ENCODE data around the gene CHDH. TPM values are rescaled to one million over a fixed set of nuclear protein-coding genes. Genes with fewer than 3 reads are reported as not detected.

Gene CHDH
- total and polyA plus RNA-seq, 2 experiments from 2014 or later = 2.3 to 6.6 TPM

DNA sequence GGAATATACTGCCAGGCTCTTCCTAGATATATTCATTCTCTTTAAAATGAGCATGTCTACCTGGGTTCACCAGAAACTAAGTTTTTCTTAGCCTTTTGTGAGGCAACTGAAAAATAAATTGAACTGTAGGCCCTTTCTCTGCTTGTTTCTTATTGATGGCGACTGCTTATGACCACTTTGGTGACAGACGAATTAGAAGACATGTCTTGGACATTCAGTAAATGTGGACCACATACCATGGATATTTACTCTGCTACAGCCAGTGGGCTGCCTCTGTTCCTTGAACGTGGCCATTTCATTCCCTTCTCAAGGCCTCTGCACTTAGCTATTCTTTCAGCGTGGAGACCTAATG lies 46.0 kb upstream of the CHDH start (continued):
- TF ChIP-seq CTCF (conservative IDR thresholded peaks at IDR 0.05; ENCODE audit: low read depth in 2 of 2) (no peak), CREB1 (CRISPR knock-in tag; IDR thresholded peaks at IDR 0.05; ENCODE audit: low read depth) (no peak), STAT1 (IDR thresholded peaks at IDR 0.05; ENCODE audit: unreplicated experiment) (no peak), ZNF114 (CRISPR knock-in tag; IDR thresholded peaks at IDR 0.05) (no peak), EZH2 (IDR thresholded peaks at IDR 0.05; ENCODE audit: low read depth, unreplicated experiment) (no peak), ZNF331 (CRISPR knock-in tag; IDR thresholded peaks at IDR 0.05; ENCODE audit: low read depth) (no peak), NANOG (IDR thresholded peaks at IDR 0.05; ENCODE audit: borderline replicate concordance) (no peak), JUNB (IDR thresholded peaks at IDR 0.05; ENCODE audit: unreplicated experiment) (no peak), ETS1 (IDR thresholded peaks at IDR 0.05) (no peak)

DNA sequence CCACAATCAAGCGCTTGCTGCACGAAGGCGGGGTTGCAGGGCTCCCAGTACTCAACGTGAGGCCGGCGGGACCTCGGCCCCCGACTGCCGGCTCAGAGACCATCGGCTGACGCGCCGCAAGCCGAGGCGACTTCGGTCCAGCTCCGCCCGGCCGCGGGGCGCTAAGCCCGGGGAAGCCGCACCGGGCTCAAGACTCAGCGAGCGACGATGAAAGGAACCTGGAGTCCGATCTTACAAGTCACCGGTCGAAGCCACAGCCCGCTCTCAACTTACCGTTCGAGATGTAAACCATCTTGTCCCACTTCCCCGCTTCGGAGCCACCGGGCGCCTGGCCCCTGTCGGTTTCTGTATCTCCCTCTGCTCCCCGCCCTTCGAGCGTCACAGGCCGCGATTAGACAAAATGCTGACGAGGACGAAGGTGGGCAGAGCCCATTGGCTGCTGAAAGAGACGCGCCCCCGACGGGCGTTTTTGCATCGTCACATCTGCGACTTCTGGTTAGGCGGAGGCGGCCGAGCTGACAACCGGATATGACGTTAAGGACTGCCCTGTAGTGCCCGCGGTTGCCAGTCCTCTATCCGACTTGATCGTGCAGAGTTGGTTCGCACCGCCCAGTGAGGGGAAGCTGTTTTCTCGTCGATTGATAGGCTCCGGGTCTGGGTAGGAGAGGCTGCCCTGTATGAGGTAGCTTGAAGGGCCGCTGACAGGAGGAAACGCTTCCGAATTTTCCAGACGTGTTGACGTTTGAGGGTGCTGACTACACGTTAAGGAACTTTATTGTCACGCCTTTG lies 45.5 kb upstream of the CHDH start, which contains the start of gene SELENOK:
TSS of gene SELENOK (minus strand) at position 363 of the 789 bp plus-strand sequence.
- peaks cover 11% of the 10 kb centered on the region; the same call in 1 of the 2 replicates for H3K4me1 ChIP-seq (ENCODE audit: insufficient read depth)
- H3K36me3 ChIP-seq (ENCODE audit: insufficient read depth) = peaks cover 11% of the 10 kb centered on the region; the same call in 1 of the 2 replicates
- H3K9me2 ChIP-seq (ENCODE audit: insufficient read depth) = no peaks in the 10 kb centered on the region
- peak within 1 kb of the TSS; percentile 68 for H3K27ac ChIP-seq (ENCODE audit: low read depth)
- H3F3A ChIP-seq (replicated peaks; ENCODE audit: low read depth) = peaks cover 8% of the 10 kb centered on the region; the same call in 1 of the 2 replicates
- H3K79me2 ChIP-seq (replicated peaks; ENCODE audit: insufficient read depth) = peaks cover 45% of the 10 kb centered on the region
- H4K20me1 ChIP-seq (replicated peaks; ENCODE audit: insufficient read depth) = peaks cover 23% of the 10 kb centered on the region
- 0 out of 2 replicates have a peak, but pooled peaks cover 4% of the 10 kb centered on the region for H3K27me3 ChIP-seq (ENCODE audit: insufficient read depth)
- DNase-seq (ENCODE audit: low spot score) (peak; percentile 100), ATAC-seq (peak; percentile 99)
- peak within 1 kb of the TSS; percentile 72; the same call in 1 of the 2 replicates for H2AFZ ChIP-seq
- H3K4me1 Mint-ChIP-seq = peaks cover 24% of the 10 kb centered on the region
- peak within 1 kb of the TSS; percentile 99 for H3K27ac Mint-ChIP-seq
- peaks cover 1% of the 10 kb centered on the region for H3K27me3 Mint-ChIP-seq (ENCODE audit: insufficient read depth, low read depth, poor library complexity)
- H3K4me3 ChIP-seq = peak within 1 kb of the TSS; percentile 81
- H3K36me3 Mint-ChIP-seq (ENCODE audit: low read depth) = peaks cover 8% of the 10 kb centered on the region; the same call in 2 of the 3 replicates
- H3K4me3 Mint-ChIP-seq = peak within 1 kb of the TSS; percentile 97
- H3K9me3 Mint-ChIP-seq = no peaks in the 10 kb centered on the region
- H3K4me2 ChIP-seq = peak within 1 kb of the TSS; percentile 88
- no peak for TF ChIP-seq JUNB (IDR thresholded peaks at IDR 0.05; ENCODE audit: unreplicated experiment)
- TF ChIP-seq STAT1 (IDR thresholded peaks at IDR 0.05; ENCODE audit: unreplicated experiment) = no peak
- TF ChIP-seq CREB1 (CRISPR knock-in tag; IDR thresholded peaks at IDR 0.05; ENCODE audit: low read depth) = peak; percentile 97
- no peak for TF ChIP-seq EZH2 (IDR thresholded peaks at IDR 0.05; ENCODE audit: low read depth, unreplicated experiment)
- TF ChIP-seq POLR2AphosphoS5 (IDR thresholded peaks at IDR 0.05; ENCODE audit: low read depth) = peak; percentile 93
- no peak for TF ChIP-seq ZNF331 (CRISPR knock-in tag; IDR thresholded peaks at IDR 0.05; ENCODE audit: low read depth)
- TF ChIP-seq CTCF (conservative IDR thresholded peaks at IDR 0.05; ENCODE audit: low read depth in 2 of 2) = no peak
- no peak for TF ChIP-seq NANOG (IDR thresholded peaks at IDR 0.05; ENCODE audit: borderline replicate concordance)
- TF ChIP-seq, protein P1, sequence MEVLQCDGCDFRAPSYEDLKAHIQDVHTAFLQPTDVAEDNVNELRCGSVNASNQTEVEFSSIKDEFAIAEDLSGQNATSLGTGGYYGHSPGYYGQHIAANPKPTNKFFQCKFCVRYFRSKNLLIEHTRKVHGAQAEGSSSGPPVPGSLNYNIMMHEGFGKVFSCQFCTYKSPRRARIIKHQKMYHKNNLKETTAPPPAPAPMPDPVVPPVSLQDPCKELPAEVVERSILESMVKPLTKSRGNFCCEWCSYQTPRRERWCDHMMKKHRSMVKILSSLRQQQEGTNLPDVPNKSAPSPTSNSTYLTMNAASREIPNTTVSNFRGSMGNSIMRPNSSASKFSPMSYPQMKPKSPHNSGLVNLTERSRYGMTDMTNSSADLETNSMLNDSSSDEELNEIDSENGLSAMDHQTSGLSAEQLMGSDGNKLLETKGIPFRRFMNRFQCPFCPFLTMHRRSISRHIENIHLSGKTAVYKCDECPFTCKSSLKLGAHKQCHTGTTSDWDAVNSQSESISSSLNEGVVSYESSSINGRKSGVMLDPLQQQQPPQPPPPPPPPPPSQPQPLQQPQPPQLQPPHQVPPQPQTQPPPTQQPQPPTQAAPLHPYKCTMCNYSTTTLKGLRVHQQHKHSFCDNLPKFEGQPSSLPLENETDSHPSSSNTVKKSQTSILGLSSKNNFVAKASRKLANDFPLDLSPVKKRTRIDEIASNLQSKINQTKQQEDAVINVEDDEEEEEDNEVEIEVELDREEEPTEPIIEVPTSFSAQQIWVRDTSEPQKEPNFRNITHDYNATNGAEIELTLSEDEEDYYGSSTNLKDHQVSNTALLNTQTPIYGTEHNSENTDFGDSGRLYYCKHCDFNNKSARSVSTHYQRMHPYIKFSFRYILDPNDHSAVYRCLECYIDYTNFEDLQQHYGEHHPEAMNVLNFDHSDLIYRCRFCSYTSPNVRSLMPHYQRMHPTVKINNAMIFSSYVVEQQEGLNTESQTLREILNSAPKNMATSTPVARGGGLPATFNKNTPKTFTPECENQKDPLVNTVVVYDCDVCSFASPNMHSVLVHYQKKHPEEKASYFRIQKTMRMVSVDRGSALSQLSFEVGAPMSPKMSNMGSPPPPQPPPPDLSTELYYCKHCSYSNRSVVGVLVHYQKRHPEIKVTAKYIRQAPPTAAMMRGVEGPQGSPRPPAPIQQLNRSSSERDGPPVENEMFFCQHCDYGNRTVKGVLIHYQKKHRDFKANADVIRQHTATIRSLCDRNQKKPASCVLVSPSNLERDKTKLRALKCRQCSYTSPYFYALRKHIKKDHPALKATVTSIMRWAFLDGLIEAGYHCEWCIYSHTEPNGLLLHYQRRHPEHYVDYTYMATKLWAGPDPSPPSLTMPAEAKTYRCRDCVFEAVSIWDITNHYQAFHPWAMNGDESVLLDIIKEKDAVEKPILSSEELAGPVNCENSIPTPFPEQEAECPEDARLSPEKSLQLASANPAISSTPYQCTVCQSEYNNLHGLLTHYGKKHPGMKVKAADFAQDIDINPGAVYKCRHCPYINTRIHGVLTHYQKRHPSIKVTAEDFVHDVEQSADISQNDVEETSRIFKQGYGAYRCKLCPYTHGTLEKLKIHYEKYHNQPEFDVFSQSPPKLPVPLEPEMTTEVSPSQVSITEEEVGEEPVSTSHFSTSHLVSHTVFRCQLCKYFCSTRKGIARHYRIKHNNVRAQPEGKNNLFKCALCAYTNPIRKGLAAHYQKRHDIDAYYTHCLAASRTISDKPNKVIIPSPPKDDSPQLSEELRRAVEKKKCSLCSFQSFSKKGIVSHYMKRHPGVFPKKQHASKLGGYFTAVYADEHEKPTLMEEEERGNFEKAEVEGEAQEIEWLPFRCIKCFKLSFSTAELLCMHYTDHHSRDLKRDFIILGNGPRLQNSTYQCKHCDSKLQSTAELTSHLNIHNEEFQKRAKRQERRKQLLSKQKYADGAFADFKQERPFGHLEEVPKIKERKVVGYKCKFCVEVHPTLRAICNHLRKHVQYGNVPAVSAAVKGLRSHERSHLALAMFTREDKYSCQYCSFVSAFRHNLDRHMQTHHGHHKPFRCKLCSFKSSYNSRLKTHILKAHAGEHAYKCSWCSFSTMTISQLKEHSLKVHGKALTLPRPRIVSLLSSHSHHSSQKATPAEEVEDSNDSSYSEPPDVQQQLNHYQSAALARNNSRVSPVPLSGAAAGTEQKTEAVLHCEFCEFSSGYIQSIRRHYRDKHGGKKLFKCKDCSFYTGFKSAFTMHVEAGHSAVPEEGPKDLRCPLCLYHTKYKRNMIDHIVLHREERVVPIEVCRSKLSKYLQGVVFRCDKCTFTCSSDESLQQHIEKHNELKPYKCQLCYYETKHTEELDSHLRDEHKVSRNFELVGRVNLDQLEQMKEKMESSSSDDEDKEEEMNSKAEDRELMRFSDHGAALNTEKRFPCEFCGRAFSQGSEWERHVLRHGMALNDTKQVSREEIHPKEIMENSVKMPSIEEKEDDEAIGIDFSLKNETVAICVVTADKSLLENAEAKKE (CRISPR knock-in tag; IDR thresholded peaks at IDR 0.05) = no peak
